NCI-H2171 treated with DMSO at 0.1 percent for 48 hours (cell line): ENCODE measurements around the gene LIPI.
"Not testable (repeated sequence)": the region's sequence is repeated elsewhere in the genome, so short reads cannot be mapped to it uniquely, and the experiment has no call there.

Experiments
- DNase-seq: peaks from one replicate; lab custom pipeline; 2025; lab: John Stamatoyannopoulos, UW

LIPI gene

GRCh38 chr21:14116080-14116481, 94.7 kb downstream of the LIPI start:
- DNase-seq, result no peak

DNA sequence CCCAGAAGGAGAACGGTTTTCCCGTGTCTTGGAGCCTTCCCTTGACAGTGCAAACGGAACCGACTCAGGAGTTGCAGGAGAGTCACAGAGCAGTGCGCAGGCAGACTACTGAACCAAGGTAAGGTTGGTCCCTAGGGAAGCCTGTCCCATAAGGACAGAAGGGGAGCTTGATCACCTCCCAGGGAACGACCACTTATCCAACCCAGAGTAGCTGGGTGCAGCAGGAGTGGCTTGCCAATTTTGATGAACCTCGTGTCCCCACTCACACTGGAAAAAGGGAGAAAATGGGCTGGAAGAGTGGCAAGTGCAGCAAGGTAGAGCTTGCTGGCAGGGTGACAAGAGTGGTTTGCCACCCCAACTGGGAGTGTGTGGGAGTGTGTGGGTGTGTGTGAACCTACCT, 95.1 kb downstream of the LIPI start:
- DNase-seq, result no peak

GRCh38 chr21:14114251-14114650, 96.5 kb downstream of the LIPI start:
- DNase-seq, result no peak

GRCh38 chr21:14104564-14104963, 106.2 kb downstream of the LIPI start:
- DNase-seq, result not testable (repeated sequence)

DNA sequence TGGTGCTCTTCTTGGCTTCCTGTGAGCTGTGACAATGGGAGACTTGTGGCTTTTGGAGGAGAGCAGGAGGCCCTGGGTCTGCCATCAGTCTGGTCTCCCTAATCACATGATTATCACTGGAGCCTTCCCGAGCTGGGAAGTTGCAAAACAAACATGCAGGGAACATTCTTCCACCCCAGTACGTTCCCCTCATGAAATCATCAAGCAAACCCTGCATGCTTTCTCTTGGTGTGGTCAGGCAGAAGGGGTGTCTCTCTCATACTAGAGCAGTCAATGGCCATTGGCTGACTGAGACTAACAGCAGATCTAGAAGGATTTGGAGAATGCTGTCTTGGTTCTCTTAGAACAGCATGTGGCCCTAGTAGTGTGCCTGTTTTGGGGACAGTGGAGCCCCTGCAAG, 111.2 kb downstream of the LIPI start:
- no peak for DNase-seq

DNA sequence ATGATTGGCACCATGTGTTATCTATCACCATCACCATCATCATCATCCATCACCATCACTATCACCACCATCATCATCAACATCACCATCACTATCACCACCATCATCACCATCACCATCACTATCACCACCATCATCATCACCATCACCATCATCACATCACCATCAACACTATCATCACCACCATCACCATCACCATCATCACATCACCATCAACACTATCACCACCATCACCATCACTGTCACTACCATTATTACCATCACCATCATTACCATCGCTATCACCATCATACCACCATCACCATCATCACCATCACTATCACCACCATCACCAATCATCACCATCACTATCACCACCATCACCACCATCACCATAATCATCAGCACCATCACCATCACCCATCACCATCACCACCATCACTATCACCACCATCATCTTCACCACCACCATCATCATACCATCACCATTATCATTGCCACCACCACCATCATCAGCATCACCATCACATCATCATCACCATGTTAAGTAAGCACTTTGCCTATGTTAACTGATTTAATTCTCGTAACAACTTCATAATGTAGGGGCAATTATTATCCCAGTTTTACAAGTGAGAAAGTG, 112.8 kb downstream of the LIPI start:
- DNase-seq, result no peak

- DNase-seq, result no peak
Observed at GRCh38 chr21:14096577-14096976, 114.2 kb downstream of the LIPI start.

- DNase-seq, result no peak
Observed at GRCh38 chr21:14096172-14096571, 114.6 kb downstream of the LIPI start.

GRCh38 chr21:14095056-14095455, 115.7 kb downstream of the LIPI start:
- no peak for DNase-seq

DNA sequence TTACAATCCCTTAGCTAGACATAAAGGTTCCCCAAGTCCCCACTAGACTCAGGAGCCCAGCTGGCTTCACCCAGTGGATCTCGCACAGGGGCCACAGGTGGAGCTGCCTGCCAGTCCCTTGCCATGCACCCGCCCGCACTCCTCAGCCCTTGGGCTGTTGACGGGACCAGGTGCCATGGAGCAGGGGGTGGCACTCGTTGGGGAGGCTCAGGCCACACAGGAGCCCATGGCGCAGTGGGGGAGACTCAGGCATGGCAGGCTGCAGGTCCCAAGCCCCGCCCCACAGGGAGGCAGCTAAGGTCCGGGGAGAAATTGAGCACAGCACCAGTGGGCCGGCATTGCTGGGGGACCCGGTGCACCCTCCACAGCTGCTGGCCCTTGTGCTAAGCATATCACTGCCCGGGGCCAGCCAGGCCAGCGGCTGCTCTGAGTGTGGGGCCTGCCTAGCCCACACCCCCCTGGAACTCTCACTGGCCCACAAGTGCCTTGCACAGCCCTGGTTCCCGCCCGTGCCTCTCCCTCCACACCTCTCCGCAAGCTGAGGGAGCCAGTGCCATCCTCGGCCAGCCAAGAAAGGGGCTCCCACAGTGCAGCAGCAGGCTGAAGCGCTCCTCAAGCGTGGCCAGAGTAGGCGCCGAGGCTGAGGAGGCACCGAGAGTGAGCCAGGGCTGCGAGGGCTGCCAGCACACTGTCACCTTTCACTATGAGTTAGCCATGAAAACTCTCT, 117.8 kb downstream of the LIPI start:
- DNase-seq, result no peak

- not testable (repeated sequence) for DNase-seq
Observed at GRCh38 chr21:14090184-14090583, 120.6 kb downstream of the LIPI start.

- no peak for DNase-seq
Observed at GRCh38 chr21:14088391-14088790, 122.4 kb downstream of the LIPI start.

DNA sequence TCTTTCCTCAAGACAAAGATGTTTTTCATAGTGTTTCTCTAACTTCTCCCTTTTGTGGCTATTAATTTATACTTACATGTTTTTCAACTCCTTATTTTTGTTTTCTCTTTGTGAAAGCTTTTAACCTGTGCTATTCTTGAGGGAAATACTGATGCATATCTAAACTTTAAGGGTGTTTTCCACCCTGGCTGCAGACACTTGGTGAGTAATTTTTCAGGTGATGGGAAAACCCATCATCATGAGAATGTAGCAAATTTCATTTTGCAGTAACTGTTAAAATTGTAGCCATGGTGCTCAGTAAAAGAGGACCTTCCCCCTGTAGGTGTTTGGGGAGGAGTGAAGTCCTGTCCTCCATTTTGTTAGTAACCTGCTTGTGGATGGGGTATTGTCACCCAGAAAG, 124.2 kb downstream of the LIPI start:
- no peak for DNase-seq

DNA sequence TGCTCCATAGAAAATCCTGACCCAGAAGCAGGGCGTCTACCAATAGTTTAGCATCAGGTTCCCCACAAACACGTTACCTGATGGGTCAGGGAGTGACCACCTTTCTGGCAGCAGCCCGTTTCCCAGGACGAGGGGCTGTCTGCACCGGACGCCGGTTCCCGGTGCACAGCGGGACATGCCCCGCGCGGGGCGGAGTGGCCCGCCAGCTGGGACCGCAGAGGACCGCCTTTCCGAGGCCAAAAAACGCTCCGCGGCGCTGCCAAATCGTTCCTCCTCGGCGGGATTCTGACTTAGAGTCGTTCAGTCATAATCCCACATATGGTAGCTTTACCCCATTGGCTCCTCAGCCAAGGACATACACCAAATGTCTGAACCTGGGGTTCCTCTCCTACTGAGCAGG, 126.1 kb downstream of the LIPI start:
- DNase-seq, result no peak

DNA sequence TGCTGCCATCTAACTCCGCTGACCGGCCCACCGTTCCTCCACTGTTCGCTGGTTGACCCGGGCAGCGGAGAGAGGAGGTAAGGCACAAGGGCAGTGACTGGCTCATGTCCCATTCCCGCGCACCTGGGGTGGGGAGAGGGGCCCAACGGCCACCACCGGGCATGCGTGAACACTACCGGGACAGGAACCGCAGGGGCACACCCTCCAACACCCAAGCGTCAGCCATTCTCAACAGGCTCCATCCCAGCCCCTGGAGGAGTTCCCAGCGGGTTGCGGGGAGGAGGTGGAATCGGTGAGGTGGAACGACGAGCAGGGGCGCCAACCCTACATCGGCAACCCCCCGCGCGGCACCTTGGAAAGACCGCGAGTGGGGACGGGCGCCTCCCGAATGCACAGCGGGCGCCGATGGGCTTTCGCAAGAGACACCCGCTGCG, 126.7 kb downstream of the LIPI start:
- DNase-seq, result no peak

- no peak for DNase-seq
Observed at GRCh38 chr21:14080764-14081096, 130.0 kb downstream of the LIPI start.

DNA sequence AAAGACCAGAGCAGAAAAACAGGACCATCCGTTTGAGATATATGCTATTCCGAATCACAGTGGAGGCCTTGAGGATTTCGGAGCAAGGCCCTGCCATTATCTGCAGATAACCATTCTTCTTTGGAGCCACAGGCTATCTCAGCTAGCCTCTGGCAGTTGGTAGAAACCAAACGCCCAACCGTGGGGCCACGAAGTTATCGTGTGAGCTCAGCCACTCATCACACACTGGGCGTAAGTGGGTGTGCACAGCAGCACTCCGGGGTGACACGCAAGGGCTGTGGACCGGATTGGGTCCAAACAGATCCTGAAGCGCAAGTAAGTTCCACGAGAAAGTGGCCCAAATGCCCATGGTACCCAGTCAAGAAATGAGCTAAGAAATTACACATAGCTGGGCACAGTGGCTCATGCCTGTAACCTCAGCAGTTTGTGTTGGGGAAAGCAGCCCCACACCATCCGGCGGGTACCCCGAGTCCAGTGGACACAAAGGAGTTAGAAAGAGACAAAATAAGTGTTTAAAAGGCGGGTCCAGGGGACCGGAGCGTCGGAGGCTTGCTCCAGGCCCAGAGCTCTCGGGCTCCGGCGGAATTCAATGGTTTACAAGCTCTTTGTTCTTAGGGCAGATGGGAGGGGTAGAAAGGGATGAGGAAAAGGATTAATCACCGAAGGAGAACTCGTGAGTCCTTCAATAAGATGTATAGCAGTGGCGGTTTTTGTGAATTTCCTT, 130.6 kb downstream of the LIPI start:
- no peak for DNase-seq

GRCh38 chr21:14078746-14079375, 131.9 kb downstream of the LIPI start:
- no peak for DNase-seq

GRCh38 chr21:14076143-14076806, 134.5 kb downstream of the LIPI start:
- no peak for DNase-seq

- no peak for DNase-seq
Observed at GRCh38 chr21:14075346-14076142, 135.2 kb downstream of the LIPI start.

GRCh38 chr21:14074177-14074576, 136.6 kb downstream of the LIPI start:
- DNase-seq, result no peak
